HCT116 (cell line): ENCODE results near the gene IL10RB. TPM values are rescaled to one million over a fixed set of nuclear protein-coding genes. Genes with fewer than 3 reads are reported as not detected.
A peak's percentile ranks its signal among the peaks of the same experiment; 100 is the strongest.

Experiments
- ATAC-seq: fragments of 200-7000 bp; cut with Tn5 transposase; 2 replicates; pipeline ENCODE4 v1.9.1; 2020; ENCODE audit warnings: mild to moderate bottlenecking, moderate library complexity
- BruUV-seq: library from RNA; stranded (reverse); fragments of 400-500 nt; replicated peaks from 2 replicates; lab custom pipeline; 2021; lab: Mats Ljungman, UMichigan
- CTCF ChIA-PET: fragments of 300-600 bp; sonication (Branson Sonifier 250); formaldehyde crosslinking; loops from one replicate; lab custom pipeline; 2021; ENCODE audit warnings: antibody characterized with exemption; lab: Charles Lee
- POLR2A ChIA-PET: fragments of 300-600, 350-600 bp; sonication (Branson Sonifier 250); formaldehyde crosslinking; loops from one replicate; lab custom pipeline; 2021; ENCODE audit warnings: antibody characterized with exemption; lab: Charles Lee
- RAD21 ChIA-PET, 2 experiments: fragments of 300-600 bp; sonication (Branson Sonifier 250); formaldehyde crosslinking; loops; one replicate each; lab custom pipeline; 2023; ENCODE audit warnings: low total read pairs in 2 of 2; ENCODE audit not compliant: uncharacterized antibody in 2 of 2, unreplicated experiment in 2 of 2, low non-redundant PET in 1 of 2; lab: Charles Lee
- DNase-seq: peaks from one replicate; pipeline ENCODE4 v3.0.0-alpha.2; 2010; ENCODE audit warnings: low read depth, low spot score
- H2AFZ ChIP-seq: fragments of 200-600 bp; shearing (Covaris generic), sonication (generic); 2 replicates; pipeline ENCODE4 v1.6.1; 2017; ENCODE audit warnings: low read depth, mixed run types, mixed read lengths, antibody characterized with exemption, low read length; ENCODE audit not compliant: poor library complexity, severe bottlenecking
- H3K27ac ChIP-seq: 2 replicates; pipeline ENCODE4 v1.5.1; 2012; ENCODE audit warnings: low read depth, low read length
- H3K27me3 ChIP-seq: fragments of 200-600 bp; sonication (generic); 2 replicates; pipeline ENCODE4 v1.6.1; 2016; ENCODE audit warnings: mixed run types, low read length, mixed read lengths; ENCODE audit not compliant: insufficient read depth
- H3K36me3 ChIP-seq, 2 experiments: fragments of 200-500 bp in 1 of 2; fragments of 200-600 bp in 1 of 2; sonication (Bioruptor generic) in 1 of 2; sonication (generic) in 1 of 2; 2 replicates each; pipeline versions ENCODE4 v1.5.1 to v1.6.1; 2014 to 2016; ENCODE audit warnings: low read length in 2 of 2, inconsistent platforms in 1 of 2, mixed read lengths in 1 of 2, mixed run types in 1 of 2; ENCODE audit not compliant: insufficient read depth in 2 of 2, control insufficient read depth in 1 of 2
- H3K4me1 ChIP-seq, 2 experiments: fragments of 200-600 bp in 1 of 2; sonication (generic) in 1 of 2; 2 replicates each; pipeline versions ENCODE4 v1.5.1 to v1.6.1; 2012 to 2017; ENCODE audit warnings: low read length in 2 of 2, inconsistent platforms in 1 of 2, mild to moderate bottlenecking in 1 of 2, mixed read lengths in 1 of 2, mixed run types in 1 of 2, moderate library complexity in 1 of 2; ENCODE audit not compliant: insufficient read depth in 2 of 2, control insufficient read depth in 1 of 2
- H3K4me2 ChIP-seq: fragments of 200-600 bp; sonication (generic); 2 replicates; pipeline ENCODE4 v1.6.1; 2017; ENCODE audit warnings: mixed run types, low read length, mixed read lengths
- H3K4me3 ChIP-seq, 2 experiments: fragments of 200-600 bp in 1 of 2; sonication (generic) in 1 of 2; replicated peaks in 1 of 2; 2 replicates each; pipeline ENCODE4 v1.5.1; 2011 to 2016; ENCODE audit warnings: low read length in 2 of 2, control low read depth in 1 of 2, low read depth in 1 of 2, mild to moderate bottlenecking in 1 of 2, mixed read lengths in 1 of 2, mixed run types in 1 of 2
- H3K79me2 ChIP-seq: fragments of 200-600 bp; sonication (generic); 2 replicates; pipeline ENCODE4 v1.6.1; 2017; ENCODE audit warnings: mild to moderate bottlenecking, mixed run types, low read length, moderate library complexity, mixed read lengths; ENCODE audit not compliant: insufficient read depth
- H3K9ac ChIP-seq: fragments of 200-600 bp; sonication (generic); 2 replicates; pipeline ENCODE4 v1.6.1; 2016; ENCODE audit warnings: low read length, mixed read lengths
- H3K9me2 ChIP-seq: fragments of 200-600 bp; sonication (generic), shearing (Covaris generic); 2 replicates; pipeline ENCODE4 v1.6.1; 2017; ENCODE audit warnings: mixed run types, mild to moderate bottlenecking, moderate library complexity; ENCODE audit not compliant: insufficient read depth
- H3K9me3 ChIP-seq, 2 experiments: fragments of 200-500 bp in 1 of 2; fragments of 200-600 bp in 1 of 2; sonication (Bioruptor generic) in 1 of 2; sonication (generic) in 1 of 2; 2 replicates each; pipeline ENCODE4 v1.6.1; 2014 to 2017; ENCODE audit warnings: low read length in 2 of 2, mixed read lengths in 2 of 2, inconsistent platforms in 1 of 2, low read depth in 1 of 2, mild to moderate bottlenecking in 1 of 2, mixed run types in 1 of 2, moderate library complexity in 1 of 2; ENCODE audit not compliant: control insufficient read depth in 1 of 2, insufficient read depth in 1 of 2
- H4K20me1 ChIP-seq: fragments of 200-600 bp; sonication (generic), shearing (Covaris generic); 2 replicates; pipeline ENCODE4 v1.6.1; 2017; ENCODE audit warnings: mixed run types, mild to moderate bottlenecking, moderate library complexity; ENCODE audit not compliant: insufficient read depth
- ATF3 ChIP-seq: IDR thresholded peaks from 2 replicates; pipeline ENCODE4 v1.6.1; 2012
- CEBPB ChIP-seq: IDR thresholded peaks from 2 replicates; pipeline ENCODE4 v1.6.1; 2012; ENCODE audit warnings: low read depth
- ELF1 ChIP-seq: IDR thresholded peaks from 2 replicates; pipeline ENCODE4 v1.6.1; 2012; ENCODE audit warnings: low read depth, borderline replicate concordance
- EZH2 ChIP-seq: fragments of 200-600 bp; sonication (generic); IDR thresholded peaks from 2 replicates; pipeline ENCODE4 v1.6.1; 2017; ENCODE audit warnings: antibody characterized with exemption, mixed run types
- FOSL1 ChIP-seq: IDR thresholded peaks from 2 replicates; pipeline ENCODE4 v1.6.1; 2012; ENCODE audit warnings: low read depth
- JUND ChIP-seq: IDR thresholded peaks from 2 replicates; pipeline ENCODE4 v1.6.1; 2012
- POLR2A ChIP-seq: IDR thresholded peaks from 2 replicates; pipeline ENCODE4 v1.7.0; 2011; ENCODE audit warnings: borderline replicate concordance; ENCODE audit not compliant: insufficient read depth, insufficient read length; ENCODE audit errors: extremely low read depth
- POLR2AphosphoS5 ChIP-seq: IDR thresholded peaks from 2 replicates; pipeline ENCODE4 v1.6.1; 2011; ENCODE audit warnings: mild to moderate bottlenecking, low read depth, low read length, moderate library complexity
- RAD21 ChIP-seq: IDR thresholded peaks from 2 replicates; pipeline ENCODE4 v1.6.1; 2012; ENCODE audit warnings: low read depth, mild to moderate bottlenecking
- SIN3A ChIP-seq: IDR thresholded peaks from 2 replicates; pipeline ENCODE4 v1.6.1; 2012; ENCODE audit warnings: low read depth
- SP1 ChIP-seq: IDR thresholded peaks from 2 replicates; pipeline ENCODE4 v1.6.1; 2012; ENCODE audit warnings: low read depth
- SRF ChIP-seq: IDR thresholded peaks from 2 replicates; pipeline ENCODE4 v1.6.1; 2012; ENCODE audit warnings: low read depth
- TCF7L2 ChIP-seq: IDR thresholded peaks from 2 replicates; pipeline ENCODE4 v1.7.0; 2011; ENCODE audit warnings: borderline replicate concordance, inconsistent platforms; ENCODE audit not compliant: insufficient read depth, insufficient read length; ENCODE audit errors: extremely low read depth
- ZNF274 ChIP-seq: fragments of 200-500 bp; sonication (Bioruptor generic); IDR thresholded peaks from 2 replicates; pipeline ENCODE4 v1.6.1; 2014; ENCODE audit warnings: mild to moderate bottlenecking, low read depth, low read length, inconsistent platforms
- intact Hi-C: fragments of 100-400 bp; cut with micrococcal nuclease; formaldehyde crosslinking; loops from 2 replicates; pipeline ENCODE4 v1.10.0; 2022
- total RNA-seq: library from RNA; stranded (reverse); gene quantifications from one replicate; pipeline ENCODE4 v1.2.1, GENCODE V29; 2021; ENCODE audit not compliant: unreplicated experiment
- TF ChIP-seq, protein P1 (sequence below), 3 experiments: fragments of 200-600 bp in 1 of 3; sonication (generic) in 1 of 3; IDR thresholded peaks in 2 of 3; conservative IDR thresholded peaks in 1 of 3; 2 replicates each; pipeline ENCODE4 v1.5.1; 2012 to 2017; ENCODE audit warnings: low read depth in 2 of 3, low read length in 2 of 3, antibody characterized with exemption in 1 of 3, borderline replicate concordance in 1 of 3, control low read depth in 1 of 3, mild to moderate bottlenecking in 1 of 3, mixed read lengths in 1 of 3, mixed run types in 1 of 3, moderate library complexity in 1 of 3; ENCODE audit not compliant: insufficient read depth in 1 of 3
- TF ChIP-seq, protein P2 (sequence below): IDR thresholded peaks from 2 replicates; pipeline ENCODE4 v1.6.1; 2011; ENCODE audit warnings: mild to moderate bottlenecking, low read length, moderate library complexity; ENCODE audit not compliant: insufficient replicate concordance; ENCODE audit errors: extremely low read depth
- TF ChIP-seq, protein P3 (sequence below): IDR thresholded peaks from 2 replicates; pipeline ENCODE4 v1.6.1; 2012

The IL10RB gene
- total RNA-seq, 1 experiment from 2014 or later = 13.7 TPM

GRCh38 chr21:33266050-33266788 is at the start of gene IL10RB (continued):
- TF ChIP-seq, protein P1, sequence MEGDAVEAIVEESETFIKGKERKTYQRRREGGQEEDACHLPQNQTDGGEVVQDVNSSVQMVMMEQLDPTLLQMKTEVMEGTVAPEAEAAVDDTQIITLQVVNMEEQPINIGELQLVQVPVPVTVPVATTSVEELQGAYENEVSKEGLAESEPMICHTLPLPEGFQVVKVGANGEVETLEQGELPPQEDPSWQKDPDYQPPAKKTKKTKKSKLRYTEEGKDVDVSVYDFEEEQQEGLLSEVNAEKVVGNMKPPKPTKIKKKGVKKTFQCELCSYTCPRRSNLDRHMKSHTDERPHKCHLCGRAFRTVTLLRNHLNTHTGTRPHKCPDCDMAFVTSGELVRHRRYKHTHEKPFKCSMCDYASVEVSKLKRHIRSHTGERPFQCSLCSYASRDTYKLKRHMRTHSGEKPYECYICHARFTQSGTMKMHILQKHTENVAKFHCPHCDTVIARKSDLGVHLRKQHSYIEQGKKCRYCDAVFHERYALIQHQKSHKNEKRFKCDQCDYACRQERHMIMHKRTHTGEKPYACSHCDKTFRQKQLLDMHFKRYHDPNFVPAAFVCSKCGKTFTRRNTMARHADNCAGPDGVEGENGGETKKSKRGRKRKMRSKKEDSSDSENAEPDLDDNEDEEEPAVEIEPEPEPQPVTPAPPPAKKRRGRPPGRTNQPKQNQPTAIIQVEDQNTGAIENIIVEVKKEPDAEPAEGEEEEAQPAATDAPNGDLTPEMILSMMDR (IDR thresholded peaks at IDR 0.05 in 2 of 3, conservative IDR thresholded peaks at IDR 0.05 in 1 of 3; ENCODE audit: borderline replicate concordance in 1 of 3, insufficient read depth in 1 of 3, low read depth in 2 of 3, low read length in 2 of 3) = no peak
- TF ChIP-seq EZH2 (no peak), ELF1 (peak; percentile 58), ZNF274 (no peak)

DNA sequence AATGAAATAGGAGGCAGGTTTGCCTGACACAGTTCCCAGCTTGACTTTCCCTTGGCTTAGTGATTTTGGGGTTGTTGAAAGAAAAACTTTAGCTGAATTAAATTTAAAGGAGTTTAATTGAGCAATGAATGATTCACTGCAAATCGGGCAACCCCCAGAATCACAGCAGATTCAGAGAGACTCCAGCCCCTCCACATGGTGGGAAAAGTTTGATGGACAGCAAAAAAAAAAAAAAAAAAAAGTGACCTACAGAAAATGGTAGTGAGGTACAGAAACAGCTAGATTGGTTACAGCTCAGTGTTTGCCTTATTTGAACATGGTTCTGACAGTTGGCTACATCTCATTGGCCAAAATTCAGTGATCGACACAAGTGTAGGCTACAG is 49.0 kb upstream of the IL10RB start:
- ATAC-seq = no peak
- no TSS peak for BruUV-seq
- Histone ChIP-seq H3K9me2 (no peaks in the 10 kb centered on the region), H3K27me3 (no peaks in the 10 kb centered on the region), H3K4me3 (no peak overlapping the region), H4K20me1 (no peaks in the 10 kb centered on the region), H2AFZ (no peak overlapping the region), H3K79me2 (no peaks in the 10 kb centered on the region), H3K27ac (no peak overlapping the region), H3K36me3 (no peaks in the 10 kb centered on the region), H3K9ac (no peak overlapping the region), H3K4me1 (no peaks in the 10 kb centered on the region), H3K4me2 (no peak overlapping the region), H3K9me3 (no peaks in the 10 kb centered on the region)
- ChIA-PET CTCF (no interaction called here), RAD21 (no interaction called here), POLR2A (no interaction called here)
- TF ChIP-seq, protein P1 (IDR thresholded peaks at IDR 0.05 in 2 of 3, conservative IDR thresholded peaks at IDR 0.05 in 1 of 3; ENCODE audit: borderline replicate concordance in 1 of 3, insufficient read depth in 1 of 3, low read depth in 2 of 3, low read length in 2 of 3) = no peak
- TF ChIP-seq POLR2AphosphoS5 = no peak
- no peak for TF ChIP-seq SP1
- TF ChIP-seq ZNF274 = no peak
- no peak for TF ChIP-seq TCF7L2
- no peak for TF ChIP-seq CEBPB
- TF ChIP-seq, protein P2, sequence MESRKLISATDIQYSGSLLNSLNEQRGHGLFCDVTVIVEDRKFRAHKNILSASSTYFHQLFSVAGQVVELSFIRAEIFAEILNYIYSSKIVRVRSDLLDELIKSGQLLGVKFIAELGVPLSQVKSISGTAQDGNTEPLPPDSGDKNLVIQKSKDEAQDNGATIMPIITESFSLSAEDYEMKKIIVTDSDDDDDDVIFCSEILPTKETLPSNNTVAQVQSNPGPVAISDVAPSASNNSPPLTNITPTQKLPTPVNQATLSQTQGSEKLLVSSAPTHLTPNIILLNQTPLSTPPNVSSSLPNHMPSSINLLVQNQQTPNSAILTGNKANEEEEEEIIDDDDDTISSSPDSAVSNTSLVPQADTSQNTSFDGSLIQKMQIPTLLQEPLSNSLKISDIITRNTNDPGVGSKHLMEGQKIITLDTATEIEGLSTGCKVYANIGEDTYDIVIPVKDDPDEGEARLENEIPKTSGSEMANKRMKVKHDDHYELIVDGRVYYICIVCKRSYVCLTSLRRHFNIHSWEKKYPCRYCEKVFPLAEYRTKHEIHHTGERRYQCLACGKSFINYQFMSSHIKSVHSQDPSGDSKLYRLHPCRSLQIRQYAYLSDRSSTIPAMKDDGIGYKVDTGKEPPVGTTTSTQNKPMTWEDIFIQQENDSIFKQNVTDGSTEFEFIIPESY = no peak
- TF ChIP-seq, protein P3, sequence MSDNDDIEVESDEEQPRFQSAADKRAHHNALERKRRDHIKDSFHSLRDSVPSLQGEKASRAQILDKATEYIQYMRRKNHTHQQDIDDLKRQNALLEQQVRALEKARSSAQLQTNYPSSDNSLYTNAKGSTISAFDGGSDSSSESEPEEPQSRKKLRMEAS = no peak
- no peak for TF ChIP-seq FOSL1
- no peak for TF ChIP-seq POLR2A
- no peak for TF ChIP-seq ELF1
- no peak for TF ChIP-seq SRF
- TF ChIP-seq SIN3A = no peak
- TF ChIP-seq RAD21 = no peak
- no peak for TF ChIP-seq ATF3
- no peak for TF ChIP-seq JUND
- intact Hi-C loops = no loop called here
- DNase-seq = no peak
